Cardiac muscle cell (in vitro differentiated cells and primary cell): ENCODE results near the gene LMAN1L. TPM values are rescaled to one million over a fixed set of nuclear protein-coding genes. Genes with fewer than 3 reads are reported as not detected.

Experiments used
- DNase-seq, 2 donors: peaks; one replicate each; pipeline versions ENCODE4 v3.0.0 to v3.0.0-alpha.2; 2010 to 2017; ENCODE audit warnings: low read depth in 1 of 2, low spot score in 1 of 2
- H3K27ac ChIP-seq: fragments of 200-600 bp; sonication (generic); 2 replicates; pipeline ENCODE4 v1.5.1; 2016
- H3K27me3 ChIP-seq: fragments of 200-600 bp; sonication (generic); 2 replicates; pipeline ENCODE4 v1.6.0; 2016; ENCODE audit warnings: control low read depth
- H3K36me3 ChIP-seq: fragments of 200-600 bp; sonication (generic); 2 replicates; pipeline ENCODE4 v1.5.1; 2016; ENCODE audit warnings: control low read depth
- H3K4me1 ChIP-seq: fragments of 200-600 bp; sonication (generic); 2 replicates; pipeline ENCODE4 v1.8.1; 2017; ENCODE audit warnings: low read depth, mild to moderate bottlenecking, mixed run types
- H3K4me3 ChIP-seq: fragments of 200-600 bp; sonication (generic); 2 replicates; pipeline ENCODE4 v1.5.1; 2016; ENCODE audit warnings: mild to moderate bottlenecking
- H3K9me3 ChIP-seq: fragments of 200-600 bp; sonication (generic); 2 replicates; pipeline ENCODE4 v1.5.1; 2017; ENCODE audit warnings: low read depth, mild to moderate bottlenecking, control low read depth
- polyA plus RNA-seq: library from polyadenylated mRNA; unstranded; fragments of >200 nt; fragmentation: Nextera tagmentation; extraction: Ambion mirVana; gene quantifications from 2 replicates; pipeline ENCODE4 v1.2.1, GENCODE V29; 2016
- total RNA-seq: library from RNA; depleted of rRNA; stranded (reverse); fragments of >200 nt; gene quantifications from 2 replicates; pipeline ENCODE4 v1.2.3, GENCODE V29; 2016
- TF ChIP-seq, protein P1 (sequence below): IDR thresholded peaks from 2 replicates; pipeline ENCODE4 v1.5.1; 2012; ENCODE audit warnings: low read depth, mild to moderate bottlenecking, low read length

LMAN1L gene
- total and polyA plus RNA-seq, 2 experiments from 2014 or later, result not detected

GRCh38 chr15:74780523-74781430 lies 31.9 kb upstream of the LMAN1L start:
- peaks cover 47% of the 10 kb centered on the region for H3K4me1 ChIP-seq
- no peaks in the 10 kb centered on the region for H3K9me3 ChIP-seq
- TF ChIP-seq, protein P1, sequence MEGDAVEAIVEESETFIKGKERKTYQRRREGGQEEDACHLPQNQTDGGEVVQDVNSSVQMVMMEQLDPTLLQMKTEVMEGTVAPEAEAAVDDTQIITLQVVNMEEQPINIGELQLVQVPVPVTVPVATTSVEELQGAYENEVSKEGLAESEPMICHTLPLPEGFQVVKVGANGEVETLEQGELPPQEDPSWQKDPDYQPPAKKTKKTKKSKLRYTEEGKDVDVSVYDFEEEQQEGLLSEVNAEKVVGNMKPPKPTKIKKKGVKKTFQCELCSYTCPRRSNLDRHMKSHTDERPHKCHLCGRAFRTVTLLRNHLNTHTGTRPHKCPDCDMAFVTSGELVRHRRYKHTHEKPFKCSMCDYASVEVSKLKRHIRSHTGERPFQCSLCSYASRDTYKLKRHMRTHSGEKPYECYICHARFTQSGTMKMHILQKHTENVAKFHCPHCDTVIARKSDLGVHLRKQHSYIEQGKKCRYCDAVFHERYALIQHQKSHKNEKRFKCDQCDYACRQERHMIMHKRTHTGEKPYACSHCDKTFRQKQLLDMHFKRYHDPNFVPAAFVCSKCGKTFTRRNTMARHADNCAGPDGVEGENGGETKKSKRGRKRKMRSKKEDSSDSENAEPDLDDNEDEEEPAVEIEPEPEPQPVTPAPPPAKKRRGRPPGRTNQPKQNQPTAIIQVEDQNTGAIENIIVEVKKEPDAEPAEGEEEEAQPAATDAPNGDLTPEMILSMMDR, result no peak
- H3K4me3 ChIP-seq, result peak overlapping the region; percentile 51
- peak overlapping the region; percentile 71 for H3K27ac ChIP-seq
- no peaks in the 10 kb centered on the region for H3K27me3 ChIP-seq
- H3K36me3 ChIP-seq, result no peaks in the 10 kb centered on the region
- peak in 1 of 2 donors; percentile 41 for DNase-seq

GRCh38 chr15:74781431-74782258 lies 31.0 kb upstream of the LMAN1L start, which contains the start of gene CSK:
Gene CSK (plus strand): TSS chr15:74782080. CDS start chr15:74798298, 16,218 bp downstream.
- H3K4me3 ChIP-seq, result peak within 1 kb of the TSS; percentile 51
- H3K27ac ChIP-seq, result peak within 1 kb of the TSS; percentile 73
- DNase-seq, result peak; percentile 76 to 84
- H3K36me3 ChIP-seq, result no peaks in the 10 kb centered on the region
- TF ChIP-seq, protein P1, result peak; percentile 51
- H3K27me3 ChIP-seq, result no peaks in the 10 kb centered on the region
- H3K9me3 ChIP-seq, result no peaks in the 10 kb centered on the region
- H3K4me1 ChIP-seq, result peaks cover 45% of the 10 kb centered on the region

DNA sequence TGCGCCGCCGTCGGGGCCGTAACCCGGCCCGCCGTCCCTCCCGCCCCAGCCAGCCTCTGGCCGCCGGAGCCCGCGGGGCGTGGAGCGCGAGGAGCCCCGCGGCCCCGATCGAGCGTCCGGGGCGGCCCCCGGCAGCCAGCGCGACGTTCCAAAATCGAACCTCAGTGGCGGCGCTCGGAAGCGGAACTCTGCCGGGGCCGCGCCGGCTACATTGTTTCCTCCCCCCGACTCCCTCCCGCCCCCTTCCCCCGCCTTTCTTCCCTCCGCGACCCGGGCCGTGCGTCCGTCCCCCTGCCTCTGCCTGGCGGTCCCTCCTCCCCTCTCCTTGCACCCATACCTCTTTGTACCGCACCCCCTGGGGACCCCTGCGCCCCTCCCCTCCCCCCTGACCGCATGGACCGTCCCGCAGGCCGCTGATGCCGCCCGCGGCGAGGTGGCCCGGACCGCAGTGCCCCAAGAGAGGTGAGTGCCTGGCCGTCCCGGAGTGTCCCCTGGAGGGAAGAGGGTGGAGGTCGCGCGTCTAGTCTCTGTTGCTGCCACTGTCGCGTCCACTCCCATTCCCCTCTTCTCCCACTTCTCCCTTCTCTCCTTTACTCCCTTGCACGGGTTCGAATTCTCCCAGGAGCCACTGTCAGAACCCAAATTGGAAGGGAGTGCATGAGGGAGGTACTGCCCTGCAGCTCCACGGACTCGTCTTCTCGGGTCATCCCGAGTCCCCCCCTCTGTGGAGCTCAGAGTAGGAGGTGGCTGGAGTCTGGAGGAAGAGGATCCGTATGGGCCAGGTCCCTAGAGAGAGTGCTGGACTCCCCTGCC lies 30.2 kb upstream of the LMAN1L start:
- H3K27ac ChIP-seq, result peak overlapping the region; percentile 73
- H3K4me1 ChIP-seq, result peaks cover 45% of the 10 kb centered on the region
- peak; percentile 24 to 48 for DNase-seq
- no peaks in the 10 kb centered on the region for H3K36me3 ChIP-seq
- H3K9me3 ChIP-seq, result no peaks in the 10 kb centered on the region
- no peaks in the 10 kb centered on the region for H3K27me3 ChIP-seq
- TF ChIP-seq, protein P1, result no peak
- H3K4me3 ChIP-seq, result peak overlapping the region; percentile 51

DNA sequence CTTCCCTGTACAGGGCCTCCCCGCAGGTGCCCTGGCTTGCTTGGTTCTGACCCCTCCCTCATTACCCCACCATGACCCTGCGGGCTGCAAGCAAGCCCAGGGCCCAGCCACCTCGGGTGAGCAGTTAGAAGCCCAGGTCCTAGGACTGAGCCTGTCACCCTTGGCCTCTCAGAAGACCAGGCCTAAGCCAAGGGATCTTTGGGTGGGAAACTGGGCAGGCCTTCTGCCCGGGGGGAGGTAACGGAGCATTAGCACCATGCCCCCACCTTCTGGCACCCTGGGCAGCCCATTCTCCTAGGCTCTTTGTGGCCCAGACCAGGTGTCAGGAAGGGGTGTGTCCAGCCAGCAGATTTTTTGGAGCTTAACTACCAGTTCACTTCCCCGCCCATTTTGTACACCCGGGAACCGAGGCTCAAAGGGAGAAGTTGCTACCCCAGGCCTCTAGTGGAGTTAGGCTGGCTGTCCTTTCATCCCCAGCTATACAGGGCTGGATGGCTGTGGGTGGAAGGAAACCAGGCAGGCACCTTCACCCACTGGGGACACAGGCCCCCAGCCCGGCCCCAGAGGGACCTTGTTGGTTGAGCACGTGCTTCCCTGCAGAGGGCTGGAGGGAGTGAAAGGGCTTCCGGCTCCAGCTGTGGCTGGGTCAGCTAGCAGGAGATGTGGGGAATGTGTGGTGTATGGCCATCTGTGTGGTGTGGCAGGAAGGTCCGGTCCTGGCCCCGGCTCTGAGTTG lies 29.4 kb upstream of the LMAN1L start:
- Histone ChIP-seq H3K27me3 (no peaks in the 10 kb centered on the region), H3K4me1 (peaks cover 40% of the 10 kb centered on the region), H3K27ac (no peak overlapping the region), H3K36me3 (no peaks in the 10 kb centered on the region), H3K4me3 (peak overlapping the region; percentile 51), H3K9me3 (no peaks in the 10 kb centered on the region)
- TF ChIP-seq, protein P1, result no peak
- peak in 1 of 2 donors; percentile 47 for DNase-seq
